ENCODE measurements around the gene SGMS1.
"Not testable (repeated sequence)": the region's sequence is repeated elsewhere in the genome, so short reads cannot be mapped to it uniquely, and the experiment has no call there.

DNA sequence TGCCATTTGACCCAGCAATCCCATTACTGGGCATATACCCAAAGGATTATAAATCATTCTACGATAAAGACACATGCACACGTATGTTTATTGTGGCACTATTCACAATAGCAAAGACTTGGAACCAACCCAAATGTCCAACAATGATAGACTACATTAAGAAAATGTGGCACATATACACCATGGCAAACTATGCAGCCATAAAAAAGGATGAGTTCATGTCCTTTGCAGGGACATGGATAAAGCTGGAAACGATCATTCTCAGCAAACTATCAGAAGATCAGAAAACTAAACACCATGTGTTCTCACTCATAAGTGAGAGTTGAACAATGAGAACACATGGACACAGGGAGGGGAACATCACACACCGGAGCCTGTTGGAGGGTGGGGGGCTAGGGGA lies 257.3 kb downstream of the SGMS1 start:
- TF ChIP-seq CTCF (IDR thresholded peaks at IDR 0.05; ENCODE audit: insufficient read depth, low read length, poor library complexity, severe bottlenecking); EZH2phosphoT487 (conservative IDR thresholded peaks at IDR 0.05; ENCODE audit: low read length): not testable (repeated sequence)
